ENCODE measurements around the gene GINS3.
"Not testable (repeated sequence)": the region's sequence is repeated elsewhere in the genome, so short reads cannot be mapped to it uniquely, and the experiment has no call there.

GINS3 gene

GRCh38 chr16:58385218-58385773, 7.0 kb upstream of the GINS3 start:
- Histone ChIP-seq H3K9me3 (ENCODE audit: insufficient read depth, low read length) (no peaks in the 10 kb centered on the region), H2AFZ (ENCODE audit: low read depth, low read length) (no peak overlapping the region), H3K4me1 (ENCODE audit: low read length) (peaks cover 20% of the 10 kb centered on the region), H3K27me3 (ENCODE audit: low read depth, low read length) (no peaks in the 10 kb centered on the region), H3K9ac (ENCODE audit: low read length) (no peak overlapping the region), H3K4me2 (ENCODE audit: low read length) (peak overlapping the region; percentile 94; the same call in 1 of the 2 replicates), H3K4me3 (ENCODE audit: low read length) (no peak overlapping the region), H3K36me3 (replicated peaks; ENCODE audit: low read depth, low read length) (no peaks in the 10 kb centered on the region), H3K27ac (ENCODE audit: low read length) (no peak overlapping the region), H4K20me1 (ENCODE audit: insufficient read depth, low read length) (no peaks in the 10 kb centered on the region), H3K79me2 (ENCODE audit: low read length) (no peaks in the 10 kb centered on the region)
- TF ChIP-seq EZH2phosphoT487 (IDR thresholded peaks at IDR 0.05; ENCODE audit: low read depth) (no peak), CTCF (IDR thresholded peaks at IDR 0.05; ENCODE audit: low read depth, low read length) (no peak)

- Histone ChIP-seq H3K27ac (ENCODE audit: low read length) (no peak overlapping the region), H3K4me2 (ENCODE audit: low read length) (no peak overlapping the region), H3K36me3 (replicated peaks; ENCODE audit: low read depth, low read length) (peaks cover 11% of the 10 kb centered on the region), H4K20me1 (ENCODE audit: insufficient read depth, low read length) (no peaks in the 10 kb centered on the region), H2AFZ (ENCODE audit: low read depth, low read length) (no peak overlapping the region), H3K9ac (ENCODE audit: low read length) (no peak overlapping the region), H3K4me3 (ENCODE audit: low read length) (no peak overlapping the region), H3K9me3 (ENCODE audit: insufficient read depth, low read length) (no peaks in the 10 kb centered on the region), H3K79me2 (ENCODE audit: low read length) (peaks cover 24% of the 10 kb centered on the region), H3K4me1 (ENCODE audit: low read length) (peaks cover 18% of the 10 kb centered on the region), H3K27me3 (ENCODE audit: low read depth, low read length) (no peaks in the 10 kb centered on the region)
- no peak for TF ChIP-seq EZH2phosphoT487 (IDR thresholded peaks at IDR 0.05; ENCODE audit: low read depth)
- TF ChIP-seq CTCF (IDR thresholded peaks at IDR 0.05; ENCODE audit: low read depth, low read length), result no peak
Measured at GRCh38 chr16:58389724-58390123, 2.5 kb upstream of the GINS3 start.

- H3K4me3 ChIP-seq (ENCODE audit: low read length), result peak overlapping the region; percentile 93
- peaks cover 9% of the 10 kb centered on the region for H3K4me1 ChIP-seq (ENCODE audit: low read length)
- no peaks in the 10 kb centered on the region for H3K9me3 ChIP-seq (ENCODE audit: insufficient read depth, low read length)
- peak overlapping the region; percentile 95 for H2AFZ ChIP-seq (ENCODE audit: low read depth, low read length)
- H3K79me2 ChIP-seq (ENCODE audit: low read length), result peaks cover 26% of the 10 kb centered on the region
- no peaks in the 10 kb centered on the region for H4K20me1 ChIP-seq (ENCODE audit: insufficient read depth, low read length)
- H3K36me3 ChIP-seq (replicated peaks; ENCODE audit: low read depth, low read length), result peaks cover 13% of the 10 kb centered on the region
- H3K9ac ChIP-seq (ENCODE audit: low read length), result peak overlapping the region; percentile 98
- no peaks in the 10 kb centered on the region for H3K27me3 ChIP-seq (ENCODE audit: low read depth, low read length)
- peak overlapping the region; percentile 81 for H3K27ac ChIP-seq (ENCODE audit: low read length)
- H3K4me2 ChIP-seq (ENCODE audit: low read length), result peak overlapping the region; percentile 73
- no peak for TF ChIP-seq EZH2phosphoT487 (IDR thresholded peaks at IDR 0.05; ENCODE audit: low read depth)
- TF ChIP-seq CTCF (IDR thresholded peaks at IDR 0.05; ENCODE audit: low read depth, low read length), result no peak
Measured at GRCh38 chr16:58393138-58393504, 850 bp downstream of the GINS3 start.

GRCh38 chr16:58396897-58397296, 4.6 kb downstream of the GINS3 start:
- peaks cover 29% of the 10 kb centered on the region for H3K79me2 ChIP-seq (ENCODE audit: low read length)
- not testable (repeated sequence) for H3K27ac ChIP-seq (ENCODE audit: low read length); H3K9ac ChIP-seq (ENCODE audit: low read length); H4K20me1 ChIP-seq (ENCODE audit: insufficient read depth, low read length); H3K4me3 ChIP-seq (ENCODE audit: low read length); H3K4me2 ChIP-seq (ENCODE audit: low read length); H2AFZ ChIP-seq (ENCODE audit: low read depth, low read length); H3K9me3 ChIP-seq (ENCODE audit: insufficient read depth, low read length); H3K27me3 ChIP-seq (ENCODE audit: low read depth, low read length); H3K4me1 ChIP-seq (ENCODE audit: low read length)
- peaks cover 18% of the 10 kb centered on the region for H3K36me3 ChIP-seq (replicated peaks; ENCODE audit: low read depth, low read length)

All from OCI-LY3 (cell line).